ENCODE results near the gene CTNNA3.
A peak's percentile ranks its signal among the peaks of the same experiment; 100 is the strongest.

Gene CTNNA3

DNA sequence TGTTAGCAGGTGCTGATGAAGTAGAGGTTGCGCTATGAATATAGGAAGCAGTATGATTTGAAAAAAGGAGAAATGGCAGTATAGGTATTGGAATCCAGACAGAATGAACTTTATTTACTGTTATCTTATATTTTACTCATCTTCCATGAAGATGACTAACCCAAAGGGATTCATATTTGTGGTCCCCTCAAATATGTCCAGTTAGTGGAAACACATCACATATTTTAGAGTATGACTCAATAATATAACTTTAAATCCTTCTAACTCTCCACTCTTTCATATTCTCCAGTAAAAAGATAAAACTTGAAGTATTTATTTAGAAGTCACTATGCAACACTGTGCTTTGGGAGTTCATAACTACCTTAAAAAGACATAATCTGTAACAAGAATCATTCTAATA is 1056.6 kb downstream of the CTNNA3 start:
- H3K4me3 ChIP-seq (ENCODE audit: low read length) = no peak overlapping the region
- no peak for TF ChIP-seq CTCF (IDR thresholded peaks at IDR 0.05; ENCODE audit: insufficient read depth, low read depth, low read length, missing control alignments)
- no peak for DNase-seq (ENCODE audit: low read depth)

DNA sequence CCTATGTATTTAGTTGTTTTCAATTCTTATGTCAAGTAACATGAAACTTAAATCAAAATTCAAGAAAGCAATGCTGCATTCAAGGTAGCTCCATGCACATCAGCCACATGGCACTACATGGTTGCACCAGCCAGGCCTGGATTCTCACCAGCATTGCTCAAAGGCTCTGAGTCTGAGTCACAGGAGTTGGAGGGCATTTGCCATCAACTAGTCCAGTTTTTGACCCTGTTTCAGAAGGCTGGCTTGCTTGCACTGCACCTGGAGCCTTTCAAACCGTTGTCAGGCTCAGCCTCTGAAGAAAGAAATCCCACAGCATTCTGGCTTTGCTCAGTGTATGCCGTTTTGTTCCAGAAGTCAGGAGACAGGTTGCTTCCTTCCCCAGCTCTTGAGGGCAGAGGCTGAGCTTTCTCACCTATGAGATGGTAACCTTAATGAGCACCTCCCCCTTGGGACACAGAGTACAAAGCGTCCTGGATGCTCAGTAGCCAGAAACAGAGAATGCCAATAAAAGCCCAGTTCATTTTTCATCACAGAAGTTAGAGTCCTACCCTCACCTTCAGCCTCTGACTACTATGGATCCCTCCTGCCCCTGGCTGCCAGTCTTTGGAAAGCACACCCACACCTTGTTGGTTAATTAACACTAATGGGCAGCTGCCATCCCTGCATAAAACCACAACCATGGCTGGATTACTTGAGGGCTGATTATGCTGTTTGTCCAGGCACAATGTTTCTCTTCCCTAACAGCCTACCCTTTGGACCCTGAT is 1058.5 kb downstream of the CTNNA3 start:
- DNase-seq (ENCODE audit: low read depth) = peak; percentile 3
- no peak overlapping the region for H3K4me3 ChIP-seq (ENCODE audit: low read length)
- no peak for TF ChIP-seq CTCF (IDR thresholded peaks at IDR 0.05; ENCODE audit: insufficient read depth, low read depth, low read length, missing control alignments)

GRCh38 chr10:66629996-66630395 is 1066.0 kb downstream of the CTNNA3 start:
- no peak overlapping the region for H3K4me3 ChIP-seq (ENCODE audit: low read length)
- peak; percentile 31 for DNase-seq (ENCODE audit: low read depth)
- no peak for TF ChIP-seq CTCF (IDR thresholded peaks at IDR 0.05; ENCODE audit: insufficient read depth, low read depth, low read length, missing control alignments)

DNA sequence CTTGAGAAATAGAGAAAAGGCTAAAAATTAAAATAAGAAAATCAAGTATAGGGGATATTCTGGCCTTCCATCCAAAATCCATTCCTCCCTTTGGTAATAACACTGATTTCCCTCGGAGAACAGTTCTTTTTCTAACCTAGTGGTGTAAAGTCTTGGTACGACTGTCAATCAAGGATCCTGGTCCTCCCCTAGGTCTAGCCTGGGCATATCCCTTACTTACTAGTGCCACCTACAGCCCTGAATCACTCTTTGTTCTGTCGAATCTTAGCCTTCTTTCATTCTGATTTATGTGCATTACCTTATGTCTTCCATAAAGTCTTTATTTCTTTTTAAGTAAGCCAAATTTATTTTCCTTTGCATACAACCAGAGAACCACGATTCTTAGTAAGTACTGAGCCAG is 1068.8 kb downstream of the CTNNA3 start:
- TF ChIP-seq CTCF (IDR thresholded peaks at IDR 0.05; ENCODE audit: insufficient read depth, low read depth, low read length, missing control alignments) = peak; percentile 73
- DNase-seq (ENCODE audit: low read depth) = peak; percentile 74
- no peak overlapping the region for H3K4me3 ChIP-seq (ENCODE audit: low read length)

GRCh38 chr10:66625709-66626590 is 1070.0 kb downstream of the CTNNA3 start:
- no peak for TF ChIP-seq CTCF (IDR thresholded peaks at IDR 0.05; ENCODE audit: insufficient read depth, low read depth, low read length, missing control alignments)
- H3K4me3 ChIP-seq (ENCODE audit: low read length) = no peak overlapping the region
- no peak for DNase-seq (ENCODE audit: low read depth)

- DNase-seq (ENCODE audit: low read depth) = no peak
- H3K4me3 ChIP-seq (ENCODE audit: low read length) = no peak overlapping the region
- TF ChIP-seq CTCF (IDR thresholded peaks at IDR 0.05; ENCODE audit: insufficient read depth, low read depth, low read length, missing control alignments) = no peak
Observed at GRCh38 chr10:66622050-66622449, 1073.9 kb downstream of the CTNNA3 start.

Measured in epithelial cell of esophagus (primary cell).